H1 (cell line): ENCODE results near the gene MAS1. TPM values are rescaled to one million over a fixed set of nuclear protein-coding genes. Genes with fewer than 3 reads are reported as not detected.

ENCODE experiments used
- CTCF ChIA-PET: fragments of 300-600 bp; sonication (Branson Sonifier 250); formaldehyde crosslinking; loops from one replicate; lab custom pipeline; 2021; ENCODE audit not compliant: partially characterized antibody; lab: Charles Lee
- POLR2A ChIA-PET: fragments of 300-600 bp; sonication (Branson Sonifier 250); formaldehyde crosslinking; loops from one replicate; lab custom pipeline; 2021; ENCODE audit warnings: inconsistent platforms; ENCODE audit not compliant: partially characterized antibody; lab: Charles Lee
- DNase-seq, 2 experiments: peaks; one replicate each; pipeline versions ENCODE4 v3.0.0 to v3.0.0-alpha.2; 2010 to 2022; ENCODE audit warnings: low spot score in 2 of 2, low read depth in 1 of 2, mixed read lengths in 1 of 2
- FAIRE-seq: peaks from 2 replicates; lab custom pipeline; 2011; peaks lifted over from hg19 to GRCh38; lab: Jason Lieb, UNC
- H2AFZ ChIP-seq: 2 replicates; pipeline ENCODE4 v1.8.1; 2012; ENCODE audit warnings: low read length, inconsistent platforms
- H2AK5ac ChIP-seq: 2 replicates; pipeline ENCODE4 v1.6.1; 2013; ENCODE audit warnings: low read depth, low read length
- H2BK120ac ChIP-seq: replicated peaks from 2 replicates; pipeline ENCODE3; 2013; ENCODE audit warnings: low read depth, low read length, inconsistent platforms
- H2BK12ac ChIP-seq: 2 replicates; pipeline ENCODE4 v1.6.1; 2013; ENCODE audit warnings: low read depth, low read length
- H2BK15ac ChIP-seq: 2 replicates; pipeline ENCODE4 v1.6.1; 2013; ENCODE audit warnings: low read length
- H2BK20ac ChIP-seq: 2 replicates; pipeline ENCODE4 v1.6.1; 2013; ENCODE audit warnings: low read length
- H2BK5ac ChIP-seq: 2 replicates; pipeline ENCODE4 v1.6.1; 2013; ENCODE audit warnings: low read depth, low read length
- H3K14ac ChIP-seq: 2 replicates; pipeline ENCODE4 v1.6.1; 2013; ENCODE audit warnings: inconsistent platforms; ENCODE audit not compliant: insufficient read length
- H3K18ac ChIP-seq: 2 replicates; pipeline ENCODE4 v1.6.1; 2013; ENCODE audit warnings: low read length; ENCODE audit errors: extremely low read depth
- H3K23ac ChIP-seq: 2 replicates; pipeline ENCODE4 v1.6.1; 2013; ENCODE audit warnings: inconsistent platforms; ENCODE audit not compliant: insufficient read length
- H3K23me2 ChIP-seq: 2 replicates; pipeline ENCODE4 v1.6.1; 2013; ENCODE audit warnings: low read depth, low read length
- H3K27ac ChIP-seq: 2 replicates; pipeline ENCODE4 v1.6.1; 2011; ENCODE audit warnings: low read depth, low read length, inconsistent platforms
- H3K27me3 ChIP-seq, 4 experiments: replicated peaks in 1 of 4; 1 replicate in 1 of 4; 2 replicates in 3 of 4; pipeline versions ENCODE4 v1.6.1 to v1.8.1; 2011 to 2013; ENCODE audit warnings: low read length in 3 of 4, mild to moderate bottlenecking in 3 of 4, inconsistent platforms in 2 of 4, mixed read lengths in 2 of 4, moderate library complexity in 1 of 4; ENCODE audit not compliant: control insufficient read depth in 3 of 4, insufficient read depth in 3 of 4; ENCODE audit errors: extremely low read depth in 1 of 4
- H3K36me3 ChIP-seq, 4 experiments: 2 replicates each; pipeline versions ENCODE4 v1.6.1 to v1.8.1; 2011 to 2013; ENCODE audit warnings: mild to moderate bottlenecking in 4 of 4, low read length in 3 of 4, moderate library complexity in 2 of 4, control low read depth in 1 of 4, inconsistent platforms in 1 of 4; ENCODE audit not compliant: insufficient read depth in 4 of 4, control insufficient read depth in 2 of 4
- H3K4ac ChIP-seq: replicated peaks from 2 replicates; pipeline ENCODE3; 2013; ENCODE audit warnings: low read length, low read depth, mixed read lengths, inconsistent platforms; ENCODE audit not compliant: insufficient read length
- H3K4me1 ChIP-seq, 4 experiments: replicated peaks in 1 of 4; 1 replicate in 1 of 4; 2 replicates in 3 of 4; pipeline versions ENCODE4 v1.6.1 to v1.8.1; 2011 to 2013; ENCODE audit warnings: low read length in 3 of 4, inconsistent platforms in 2 of 4, mixed read lengths in 1 of 4; ENCODE audit not compliant: insufficient read depth in 4 of 4, control insufficient read depth in 3 of 4
- H3K4me2 ChIP-seq, 2 experiments: 2 replicates each; pipeline versions ENCODE4 v1.6.1 to v1.8.1; 2011 to 2013; ENCODE audit warnings: low read depth in 2 of 2, low read length in 2 of 2, control low read depth in 1 of 2, inconsistent platforms in 1 of 2, mild to moderate bottlenecking in 1 of 2; ENCODE audit not compliant: insufficient read depth in 1 of 2
- H3K4me3 ChIP-seq, 4 experiments: fragments of 200-600, 300-600 bp in 1 of 4; sonication (generic), shearing (Covaris generic), sonication (Bioruptor Twin) in 1 of 4; 2 replicates each; pipeline versions ENCODE4 v1.5.1 to v1.8.1; 2011 to 2016; ENCODE audit warnings: low read length in 4 of 4, low read depth in 3 of 4, control low read depth in 2 of 4, inconsistent platforms in 2 of 4, mild to moderate bottlenecking in 2 of 4, mixed read lengths in 1 of 4, moderate library complexity in 1 of 4; ENCODE audit not compliant: insufficient read depth in 2 of 4; ENCODE audit errors: extremely low read depth in 1 of 4
- H3K56ac ChIP-seq: replicated peaks from 2 replicates; pipeline ENCODE3; 2013; ENCODE audit warnings: low read depth, mild to moderate bottlenecking, mixed read lengths, low read length, inconsistent platforms; ENCODE audit not compliant: insufficient read length
- H3K79me1 ChIP-seq: 2 replicates; pipeline ENCODE4 v1.6.1; 2013; ENCODE audit warnings: low read depth, low read length, control low read depth
- H3K79me2 ChIP-seq, 2 experiments: 2 replicates each; pipeline versions ENCODE4 v1.6.1 to v1.8.1; 2012 to 2013; ENCODE audit warnings: low read length in 2 of 2, mild to moderate bottlenecking in 2 of 2, inconsistent platforms in 1 of 2; ENCODE audit not compliant: insufficient read depth in 2 of 2, control insufficient read depth in 1 of 2
- H3K9ac ChIP-seq, 4 experiments: replicated peaks in 1 of 4; 1 replicate in 1 of 4; 2 replicates in 3 of 4; pipeline versions ENCODE4 v1.6.1 to v1.8.1; 2011 to 2013; ENCODE audit warnings: low read depth in 3 of 4, low read length in 3 of 4, control low read depth in 2 of 4, mild to moderate bottlenecking in 2 of 4, moderate library complexity in 2 of 4, inconsistent platforms in 1 of 4; ENCODE audit errors: extremely low read depth in 1 of 4
- H3K9me3 ChIP-seq, 2 experiments: 2 replicates each; pipeline versions ENCODE4 v1.6.1 to v1.8.1; 2012 to 2013; ENCODE audit warnings: mild to moderate bottlenecking in 2 of 2, moderate library complexity in 2 of 2, control low read depth in 1 of 2, inconsistent platforms in 1 of 2, low read depth in 1 of 2, low read length in 1 of 2, mixed read lengths in 1 of 2; ENCODE audit not compliant: insufficient read depth in 2 of 2
- H4K20me1 ChIP-seq, 2 experiments: replicated peaks in 1 of 2; 2 replicates each; pipeline versions ENCODE3 to v1.8.1; 2011 to 2013; ENCODE audit warnings: inconsistent platforms in 2 of 2, low read length in 2 of 2, mild to moderate bottlenecking in 1 of 2; ENCODE audit not compliant: insufficient read depth in 2 of 2, control insufficient read depth in 1 of 2
- H4K5ac ChIP-seq: 2 replicates; pipeline ENCODE4 v1.6.1; 2013; ENCODE audit warnings: low read length, low read depth, mixed read lengths, inconsistent platforms; ENCODE audit not compliant: insufficient read length
- H4K8ac ChIP-seq: 2 replicates; pipeline ENCODE4 v1.8.0; 2013; ENCODE audit warnings: mild to moderate bottlenecking, moderate library complexity, low read length, inconsistent platforms; ENCODE audit not compliant: insufficient read depth; ENCODE audit errors: extremely low read depth
- H4K91ac ChIP-seq: replicated peaks from 2 replicates; pipeline ENCODE3; 2013; ENCODE audit warnings: low read length, mixed read lengths, inconsistent platforms; ENCODE audit not compliant: insufficient read length
- FOSL1 ChIP-seq: IDR thresholded peaks from 2 replicates; pipeline ENCODE4 v1.6.1; 2011; ENCODE audit warnings: mild to moderate bottlenecking, low read depth, low read length, moderate library complexity; ENCODE audit not compliant: insufficient read depth
- RFX5 ChIP-seq: IDR thresholded peaks from 2 replicates; pipeline ENCODE4 v1.6.1; 2011; ENCODE audit warnings: low read depth, low read length, improper control_type of control experiment, borderline replicate concordance
- WGBS, 2 experiments: shearing (Covaris generic) in 1 of 2; methylation state at CpG; one replicate each; pipeline versions ENCODE4 v1.1.6 to v1.1.7; 2013 to 2015; ENCODE audit warnings: low lambda C conversion rate in 2 of 2, mixed read lengths in 2 of 2, inconsistent platforms in 1 of 2, low coverage in 1 of 2, missing lambda C conversion rate in 1 of 2; ENCODE audit not compliant: insufficient replicate concordance in 2 of 2, insufficient coverage in 1 of 2, insufficient read length in 1 of 2; ENCODE audit errors: extremely low coverage in 1 of 2, missing lambda C conversion rate in 1 of 2; 5-methylcytosine and 5-hydroxymethylcytosine counted together
- polyA plus RNA-seq, 7 experiments: library from polyadenylated mRNA; depleted of rRNA in 3 of 7; stranded (reverse) in 5 of 7; unstranded in 2 of 7; fragments of >200 nt in 5 of 7; fragments of 200-250 nt in 2 of 7; gene quantifications; 1 replicate in 5 of 7; 2 replicates in 1 of 7; 4 replicates in 1 of 7; pipeline versions ENCODE4 v1.2.1 to v1.2.3, GENCODE V29; 2011 to 2013; ENCODE audit warnings: missing spikeins in 2 of 7, mixed read lengths in 2 of 7
- total RNA-seq: library from RNA; stranded (reverse); fragmentation: NEBNext Ultra II Directional; extraction: Animal tissue kit (Norgen Biotek cat#: 25700); gene quantifications from 2 replicates; pipeline ENCODE4 v1.2.1, GENCODE V29; 2021

The MAS1 gene
- total and polyA plus RNA-seq, 2 of the 8 experiments (the other 6 are each of a cell fraction or from before 2014, with no cell fraction given), result 0.02 TPM; not detected in 1

GRCh38 chr6:159871906-159872305 is 18.9 kb upstream of the MAS1 start:
- Histone ChIP-seq H3K23ac (no peak overlapping the region), H3K79me2 (no peaks in the 10 kb centered on the region), H3K27ac (no peak overlapping the region), H4K91ac (no peak overlapping the region), H3K79me1 (no peaks in the 10 kb centered on the region), H2AFZ (no peak overlapping the region), H2BK5ac (no peak overlapping the region), H2BK120ac (no peak overlapping the region), H3K9ac (no peak overlapping the region), H3K4me3 (no peak overlapping the region), H2BK12ac (no peak overlapping the region), H3K4me1 (peaks cover 0 to 7% (median 4%) of the 10 kb centered on the region in 4 experiments; a peak in 5 of 7 replicates), H2BK20ac (no peak overlapping the region), H3K23me2 (no peaks in the 10 kb centered on the region), H3K56ac (no peak overlapping the region), H3K4me2 (no peak overlapping the region), H2AK5ac (no peak overlapping the region), H4K5ac (no peak overlapping the region), H3K4ac (no peak overlapping the region), H4K8ac (no peak overlapping the region), H3K18ac (no peak overlapping the region), H3K14ac (no peak overlapping the region), H3K9me3 (no peaks in the 10 kb centered on the region), H3K27me3 (no peaks in the 10 kb centered on the region), H3K36me3 (no peaks in the 10 kb centered on the region), H4K20me1 (no peaks in the 10 kb centered on the region), H2BK15ac (no peak overlapping the region)
- POLR2A ChIA-PET, result no interaction called here
- CTCF ChIA-PET, result interaction anchor here (0.7 to 1.9 kb wide), 4 partner anchors 18 to 70 kb away, joined by 3 to 5 read pairs (median 4); no protein-coding TSS in a partner anchor
- DNase-seq (no peak), FAIRE-seq (no peak)
- WGBS, 2 experiments, result 90% methylated on average over 5 of the region's 5 CpGs; no CpG with 5 or more reads in 1 of the 2 experiments
- TF ChIP-seq FOSL1, result no peak
- TF ChIP-seq RFX5, result no peak
